Activated CD4-positive, alpha-beta memory T cell treated with anti-CD3 and anti-CD28 coated beads for 36 hours (primary cell): Measurements from ENCODE around the gene ABCC4. TPM values are rescaled to one million over a fixed set of nuclear protein-coding genes. Genes with fewer than 3 reads are reported as not detected.
A peak's percentile ranks its signal among the peaks of the same experiment; 100 is the strongest.

Experiments
- CTCF ChIA-PET: fragments of 350-600 bp; sonication (Branson Sonifier 250); formaldehyde crosslinking; loops from one replicate; lab custom pipeline; 2021; ENCODE audit warnings: antibody characterized with exemption, inconsistent platforms; lab: Charles Lee
- POLR2A ChIA-PET: fragments of 350-600 bp; sonication (Branson Sonifier 250); formaldehyde crosslinking; loops from one replicate; lab custom pipeline; 2021; ENCODE audit warnings: antibody characterized with exemption; lab: Charles Lee
- DNase-seq: peaks from one replicate; pipeline ENCODE4 v3.0.0-alpha.2; 2020
- H3K27ac Mint-ChIP-seq: one replicate; pipeline ENCODE4 v1.8.0; 2021; ENCODE audit warnings: mixed read lengths
- H3K27me3 Mint-ChIP-seq: one replicate; pipeline ENCODE4 v1.8.0; 2021; ENCODE audit warnings: mixed read lengths
- H3K36me3 Mint-ChIP-seq: one replicate; pipeline ENCODE4 v1.8.0; 2021; ENCODE audit warnings: mixed read lengths
- H3K4me1 Mint-ChIP-seq: one replicate; pipeline ENCODE4 v1.8.0; 2021; ENCODE audit warnings: low read depth, mixed read lengths
- H3K4me3 Mint-ChIP-seq: one replicate; pipeline ENCODE4 v1.8.0; 2021; ENCODE audit warnings: mild to moderate bottlenecking, mixed read lengths
- H3K9me3 Mint-ChIP-seq: one replicate; pipeline ENCODE4 v1.8.0; 2021; ENCODE audit warnings: mixed read lengths
- intact Hi-C: fragments of 100-400 bp; cut with micrococcal nuclease; formaldehyde crosslinking; loops from one replicate; pipeline ENCODE4 v1.15.1; 2023
- total RNA-seq, 2 experiments: library from RNA; stranded (reverse); gene quantifications; one replicate each; pipeline ENCODE4 v1.2.3, GENCODE V29; 2021

The ABCC4 gene
- total RNA-seq, 2 experiments from 2014 or later: 6.9 to 8.7 TPM

- Mint-ChIP-seq H3K27ac (no peak overlapping the region), H3K9me3 (no peaks in the 10 kb centered on the region), H3K4me3 (no peak overlapping the region), H3K36me3 (no peaks in the 10 kb centered on the region), H3K4me1 (no peaks in the 10 kb centered on the region), H3K27me3 (no peaks in the 10 kb centered on the region)
- CTCF ChIA-PET: interaction anchor here (1.3 kb wide), 1 partner anchor 18 kb away, joined by 3 read pairs; the partner anchor contains the start of gene ABCC4
- intact Hi-C loops: no loop called here
- POLR2A ChIA-PET: no interaction called here
- DNase-seq: no peak
These were observed 18.5 kb upstream of the ABCC4 start for GRCh38 chr13:95319551-95320274.

GRCh38 chr13:95317039-95317989, 16.1 kb upstream of the ABCC4 start:
- Mint-ChIP-seq H3K27ac (no peak overlapping the region), H3K4me1 (no peaks in the 10 kb centered on the region), H3K4me3 (no peak overlapping the region), H3K27me3 (peaks cover under 1% of the 10 kb centered on the region), H3K9me3 (no peaks in the 10 kb centered on the region), H3K36me3 (no peaks in the 10 kb centered on the region)
- no peak for DNase-seq
- ChIA-PET POLR2A (no interaction called here), CTCF (no interaction called here)
- intact Hi-C loops: no loop called here

GRCh38 chr13:95315752-95316151, 14.5 kb upstream of the ABCC4 start:
- POLR2A ChIA-PET: no interaction called here
- peaks cover 5% of the 10 kb centered on the region for H3K27me3 Mint-ChIP-seq
- no peak for DNase-seq
- no peak overlapping the region for H3K4me3 Mint-ChIP-seq
- H3K27ac Mint-ChIP-seq: no peak overlapping the region
- intact Hi-C loops: no loop called here
- CTCF ChIA-PET: interaction anchor here (0.6 kb wide), 1 partner anchor 23 kb away, joined by 4 read pairs; no protein-coding TSS in a partner anchor
- no peaks in the 10 kb centered on the region for H3K9me3 Mint-ChIP-seq
- no peaks in the 10 kb centered on the region for H3K4me1 Mint-ChIP-seq
- no peaks in the 10 kb centered on the region for H3K36me3 Mint-ChIP-seq

- POLR2A ChIA-PET: no interaction called here
- no peak overlapping the region for H3K27ac Mint-ChIP-seq
- intact Hi-C loops: no loop called here
- no peak for DNase-seq
- H3K9me3 Mint-ChIP-seq: no peaks in the 10 kb centered on the region
- no peaks in the 10 kb centered on the region for H3K36me3 Mint-ChIP-seq
- H3K4me3 Mint-ChIP-seq: no peak overlapping the region
- H3K27me3 Mint-ChIP-seq: peaks cover 5% of the 10 kb centered on the region
- peaks cover 2% of the 10 kb centered on the region for H3K4me1 Mint-ChIP-seq
- CTCF ChIA-PET: interaction anchor here (1.1 kb wide), 1 partner anchor 73 kb away, joined by 3 read pairs; no protein-coding TSS in a partner anchor
These were observed 6.3 kb upstream of the ABCC4 start for GRCh38 chr13:95307507-95307906.

- H3K27ac Mint-ChIP-seq: no peak overlapping the region
- H3K4me1 Mint-ChIP-seq: peaks cover 22% of the 10 kb centered on the region
- DNase-seq: no peak
- intact Hi-C loops: loop anchor here (5.0 kb wide), 1 partner anchor 707 kb away; the partner anchor contains the start of gene TGDS
- ChIA-PET POLR2A (no interaction called here), CTCF (interaction anchor here (1.0 to 1.3 kb wide), 3 partner anchors 76 to 115 kb away, joined by 3 to 6 read pairs (median 3); no protein-coding TSS in a partner anchor)
- no peaks in the 10 kb centered on the region for H3K36me3 Mint-ChIP-seq
- H3K4me3 Mint-ChIP-seq: no peak overlapping the region
- no peaks in the 10 kb centered on the region for H3K27me3 Mint-ChIP-seq
- no peaks in the 10 kb centered on the region for H3K9me3 Mint-ChIP-seq
These were observed 3.2 kb upstream of the ABCC4 start for GRCh38 chr13:95304453-95304852.

GRCh38 chr13:95301968-95302393, 730 bp upstream of the ABCC4 start:
- intact Hi-C loops: loop anchor here (2.0 to 5.0 kb wide), 2 partner anchors 113 to 705 kb away; partner anchors contain the start of gene TGDS
- CTCF ChIA-PET: interaction anchor here (0.6 to 4.4 kb wide), 8 partner anchors 21 to 113 kb away, joined by 3 to 22 read pairs (median 6); no protein-coding TSS in a partner anchor
- H3K4me3 Mint-ChIP-seq: peak overlapping the region; percentile 65
- H3K4me1 Mint-ChIP-seq: peaks cover 32% of the 10 kb centered on the region
- H3K27me3 Mint-ChIP-seq: no peaks in the 10 kb centered on the region
- DNase-seq: no peak
- H3K27ac Mint-ChIP-seq: no peak overlapping the region
- H3K9me3 Mint-ChIP-seq: no peaks in the 10 kb centered on the region
- H3K36me3 Mint-ChIP-seq: no peaks in the 10 kb centered on the region
- POLR2A ChIA-PET: interaction anchor here (1.7 kb wide), 1 partner anchor 112 kb away, joined by 3 read pairs; no protein-coding TSS in a partner anchor

GRCh38 chr13:95300625-95301182, 547 bp downstream of the ABCC4 start:
- H3K4me3 Mint-ChIP-seq: peak overlapping the region; percentile 75
- peak; percentile 60 for DNase-seq
- ChIA-PET POLR2A (interaction anchor here (0.9 kb wide), 1 partner anchor 111 kb away, joined by 3 read pairs; no protein-coding TSS in a partner anchor), CTCF (interaction anchor here (0.6 to 4.4 kb wide), 8 partner anchors 19 to 111 kb away, joined by 3 to 22 read pairs (median 7); no protein-coding TSS in a partner anchor)
- no peaks in the 10 kb centered on the region for H3K9me3 Mint-ChIP-seq
- intact Hi-C loops: loop anchor here (2.0 to 5.0 kb wide), 2 partner anchors 112 to 703 kb away; partner anchors contain the start of gene TGDS
- H3K4me1 Mint-ChIP-seq: peaks cover 32% of the 10 kb centered on the region
- no peaks in the 10 kb centered on the region for H3K27me3 Mint-ChIP-seq
- H3K27ac Mint-ChIP-seq: peak overlapping the region; percentile 5
- no peaks in the 10 kb centered on the region for H3K36me3 Mint-ChIP-seq

- no peaks in the 10 kb centered on the region for H3K36me3 Mint-ChIP-seq
- no peak overlapping the region for H3K27ac Mint-ChIP-seq
- H3K9me3 Mint-ChIP-seq: no peaks in the 10 kb centered on the region
- H3K4me3 Mint-ChIP-seq: peak overlapping the region; percentile 75
- H3K4me1 Mint-ChIP-seq: peaks cover 32% of the 10 kb centered on the region
- peak; percentile 12 for DNase-seq
- POLR2A ChIA-PET: no interaction called here
- intact Hi-C loops: no loop called here
- CTCF ChIA-PET: interaction anchor here (1.4 to 4.4 kb wide), 4 partner anchors 82 to 110 kb away, joined by 4 to 47 read pairs (median 14); no protein-coding TSS in a partner anchor
- no peaks in the 10 kb centered on the region for H3K27me3 Mint-ChIP-seq
These were observed 2.2 kb downstream of the ABCC4 start for GRCh38 chr13:95298971-95299621.

- ChIA-PET CTCF (interaction anchor here (0.6 to 3.7 kb wide), 5 partner anchors 83 to 759 kb away, joined by 3 to 47 read pairs (median 6); no protein-coding TSS in a partner anchor), POLR2A (no interaction called here)
- Mint-ChIP-seq H3K4me3 (no peak overlapping the region), H3K27me3 (no peaks in the 10 kb centered on the region), H3K27ac (no peak overlapping the region), H3K9me3 (no peaks in the 10 kb centered on the region), H3K36me3 (no peaks in the 10 kb centered on the region), H3K4me1 (peaks cover 32% of the 10 kb centered on the region)
- no peak for DNase-seq
- intact Hi-C loops: no loop called here
These were observed 2.9 kb downstream of the ABCC4 start for GRCh38 chr13:95298169-95298965.

- H3K9me3 Mint-ChIP-seq: no peaks in the 10 kb centered on the region
- no peaks in the 10 kb centered on the region for H3K27me3 Mint-ChIP-seq
- no peak overlapping the region for H3K27ac Mint-ChIP-seq
- POLR2A ChIA-PET: no interaction called here
- DNase-seq: peak; percentile 33
- peaks cover 10% of the 10 kb centered on the region for H3K36me3 Mint-ChIP-seq
- H3K4me3 Mint-ChIP-seq: no peak overlapping the region
- intact Hi-C loops: loop anchor here (1.0 kb wide), 3 partner anchors 84 to 182 kb away; no protein-coding TSS in a partner anchor
- H3K4me1 Mint-ChIP-seq: peaks cover 22% of the 10 kb centered on the region
- CTCF ChIA-PET: interaction anchor here (0.6 to 3.7 kb wide), 13 partner anchors 9 to 538 kb away, joined by 3 to 47 read pairs (median 4); no protein-coding TSS in a partner anchor
These were observed 4.8 kb downstream of the ABCC4 start for GRCh38 chr13:95296326-95296925.
